ENCODE data around the gene GPR155. TPM values are rescaled to one million over a fixed set of nuclear protein-coding genes. Genes with fewer than 3 reads are reported as not detected.
A peak's percentile ranks its signal among the peaks of the same experiment; 100 is the strongest.

Gene GPR155, protein sequence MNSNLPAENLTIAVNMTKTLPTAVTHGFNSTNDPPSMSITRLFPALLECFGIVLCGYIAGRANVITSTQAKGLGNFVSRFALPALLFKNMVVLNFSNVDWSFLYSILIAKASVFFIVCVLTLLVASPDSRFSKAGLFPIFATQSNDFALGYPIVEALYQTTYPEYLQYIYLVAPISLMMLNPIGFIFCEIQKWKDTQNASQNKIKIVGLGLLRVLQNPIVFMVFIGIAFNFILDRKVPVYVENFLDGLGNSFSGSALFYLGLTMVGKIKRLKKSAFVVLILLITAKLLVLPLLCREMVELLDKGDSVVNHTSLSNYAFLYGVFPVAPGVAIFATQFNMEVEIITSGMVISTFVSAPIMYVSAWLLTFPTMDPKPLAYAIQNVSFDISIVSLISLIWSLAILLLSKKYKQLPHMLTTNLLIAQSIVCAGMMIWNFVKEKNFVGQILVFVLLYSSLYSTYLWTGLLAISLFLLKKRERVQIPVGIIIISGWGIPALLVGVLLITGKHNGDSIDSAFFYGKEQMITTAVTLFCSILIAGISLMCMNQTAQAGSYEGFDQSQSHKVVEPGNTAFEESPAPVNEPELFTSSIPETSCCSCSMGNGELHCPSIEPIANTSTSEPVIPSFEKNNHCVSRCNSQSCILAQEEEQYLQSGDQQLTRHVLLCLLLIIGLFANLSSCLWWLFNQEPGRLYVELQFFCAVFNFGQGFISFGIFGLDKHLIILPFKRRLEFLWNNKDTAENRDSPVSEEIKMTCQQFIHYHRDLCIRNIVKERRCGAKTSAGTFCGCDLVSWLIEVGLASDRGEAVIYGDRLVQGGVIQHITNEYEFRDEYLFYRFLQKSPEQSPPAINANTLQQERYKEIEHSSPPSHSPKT
- 3.7 TPM for polyA plus RNA-seq (ENCODE audit: insufficient read length)

DNA sequence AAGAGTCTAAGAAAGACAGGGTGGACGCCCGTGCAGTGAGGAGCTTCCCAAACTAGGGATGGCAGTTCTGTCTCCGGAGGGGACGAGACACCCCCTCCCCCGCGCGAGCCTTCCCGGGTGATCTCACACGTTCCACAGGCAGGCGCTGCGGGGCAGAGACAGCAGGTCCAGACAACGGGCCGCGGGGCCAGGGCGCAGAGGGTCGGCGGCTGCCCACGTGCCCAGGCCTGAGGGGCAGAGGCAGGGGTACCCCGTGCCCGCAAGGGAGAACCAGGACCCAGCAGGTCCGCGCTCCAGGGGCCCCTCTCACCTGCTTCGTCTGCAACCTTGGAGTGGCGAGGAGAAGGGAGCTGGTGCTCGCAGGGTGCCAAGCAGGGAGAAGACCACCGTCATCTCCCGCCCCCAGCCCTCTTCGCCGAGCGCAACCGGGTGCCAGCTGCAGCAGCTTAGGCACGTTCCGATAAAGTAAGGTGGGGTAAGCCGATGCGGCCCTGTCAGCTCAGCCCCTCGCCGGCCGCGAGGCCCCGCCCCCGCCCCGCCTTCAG, at the start of gene GPR155:
GPR155 (minus strand) TSS at position 467 of the 545 bp plus-strand sequence. CDS start 5,073 bp downstream, outside the sequence.
- DNase-seq: peak; percentile 65

DNA sequence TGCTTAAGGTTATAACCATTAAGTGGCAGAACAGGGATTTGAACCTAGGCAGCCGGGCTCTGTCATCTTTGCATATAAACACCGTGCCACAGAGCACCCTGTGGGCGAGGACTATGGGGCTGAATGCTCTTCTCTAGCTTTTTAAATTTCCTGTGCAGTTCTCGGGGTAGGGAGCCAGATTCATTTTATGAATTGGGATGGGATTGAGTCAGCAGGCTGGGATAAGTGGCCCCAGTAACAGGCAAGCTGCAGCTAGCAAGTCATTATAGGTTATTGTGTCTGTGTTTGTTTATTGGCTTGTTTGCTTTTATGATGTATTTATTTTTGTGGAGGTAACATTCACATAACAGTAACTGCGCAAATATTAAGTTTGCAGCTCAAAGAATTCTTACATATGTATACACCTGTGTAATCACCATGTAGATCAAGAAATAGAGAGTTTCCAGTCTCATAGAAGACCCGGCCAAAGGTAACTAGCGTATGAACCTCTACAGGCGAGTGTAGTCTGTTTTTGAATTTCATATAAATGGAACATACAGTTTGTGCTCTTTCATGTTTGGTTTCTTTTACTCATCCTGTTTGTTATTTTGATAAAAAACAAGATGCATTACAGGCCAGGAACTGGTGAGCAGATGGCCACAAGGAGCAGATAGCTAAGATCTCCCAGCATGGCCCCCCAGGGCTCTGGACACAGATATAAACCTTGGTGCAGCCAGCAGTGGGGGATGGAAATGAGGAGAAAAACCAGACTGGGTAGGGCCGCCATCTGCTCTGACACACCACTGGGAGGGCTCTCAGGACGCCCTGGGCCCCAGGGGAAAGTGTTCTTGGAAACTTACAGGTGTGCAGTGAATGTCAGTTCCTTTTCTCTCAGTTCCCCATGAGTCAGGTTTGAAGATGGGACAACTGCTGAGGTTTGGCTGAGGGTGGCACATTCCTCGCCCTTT, 49.2 kb upstream of the GPR155 start:
- DNase-seq: no peak

DNA sequence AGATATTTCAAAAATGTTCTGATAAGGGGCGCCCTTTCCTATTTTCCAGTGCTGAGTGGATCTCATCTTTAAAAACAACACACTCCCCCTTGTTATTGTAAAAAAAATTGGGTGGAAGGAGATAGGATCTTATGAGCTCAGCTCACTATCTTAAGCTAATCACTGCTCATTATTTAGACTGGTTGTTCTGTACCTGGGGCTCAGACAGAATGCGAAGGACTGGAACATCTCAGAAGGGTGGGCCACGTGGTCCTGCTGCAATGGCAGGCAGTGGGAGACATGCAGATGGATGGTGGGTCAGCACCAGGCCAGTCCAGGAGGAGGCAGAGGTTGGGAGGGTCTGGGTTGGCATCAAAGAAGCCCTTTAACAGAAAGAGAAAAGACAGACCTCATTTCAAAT, 48.3 kb upstream of the GPR155 start:
- DNase-seq: no peak

DNA sequence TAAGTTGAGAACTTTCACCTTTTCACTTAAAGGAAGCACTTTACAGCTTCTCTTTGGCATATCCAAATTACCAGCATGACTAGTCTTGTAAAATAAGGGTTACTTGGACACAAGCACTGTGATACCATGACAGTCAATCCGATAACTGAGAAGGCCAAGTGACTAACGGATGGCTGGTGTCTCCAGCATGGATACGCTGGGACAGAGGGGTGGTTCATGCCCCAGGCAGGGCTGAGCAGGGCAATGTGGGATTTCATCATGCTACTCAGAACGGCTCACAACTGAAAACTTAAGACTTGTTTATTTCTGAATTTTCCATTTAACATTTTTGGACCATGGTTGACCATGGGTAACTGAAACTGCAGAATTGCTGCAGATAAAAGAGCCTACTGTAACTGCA, 43.1 kb upstream of the GPR155 start:
- DNase-seq: no peak

DNA sequence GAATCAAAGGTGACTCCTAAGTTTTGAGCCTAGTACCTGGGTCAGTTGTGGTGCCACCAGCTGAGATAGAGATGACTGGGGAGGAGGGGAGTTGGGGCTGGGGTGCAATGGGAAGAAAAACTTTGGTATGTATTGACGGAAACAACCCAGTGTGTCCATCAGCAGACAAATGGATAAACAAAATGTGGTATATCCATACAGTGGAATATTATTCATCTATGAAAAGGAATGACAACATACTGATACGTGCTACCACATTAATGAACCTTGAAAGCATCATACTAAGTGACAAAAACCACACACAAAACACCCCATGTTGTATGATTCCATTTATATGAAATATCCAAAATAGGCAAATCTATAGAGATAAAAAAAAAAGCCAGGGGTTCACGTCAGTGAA, 41.1 kb upstream of the GPR155 start:
- no peak for DNase-seq

DNA sequence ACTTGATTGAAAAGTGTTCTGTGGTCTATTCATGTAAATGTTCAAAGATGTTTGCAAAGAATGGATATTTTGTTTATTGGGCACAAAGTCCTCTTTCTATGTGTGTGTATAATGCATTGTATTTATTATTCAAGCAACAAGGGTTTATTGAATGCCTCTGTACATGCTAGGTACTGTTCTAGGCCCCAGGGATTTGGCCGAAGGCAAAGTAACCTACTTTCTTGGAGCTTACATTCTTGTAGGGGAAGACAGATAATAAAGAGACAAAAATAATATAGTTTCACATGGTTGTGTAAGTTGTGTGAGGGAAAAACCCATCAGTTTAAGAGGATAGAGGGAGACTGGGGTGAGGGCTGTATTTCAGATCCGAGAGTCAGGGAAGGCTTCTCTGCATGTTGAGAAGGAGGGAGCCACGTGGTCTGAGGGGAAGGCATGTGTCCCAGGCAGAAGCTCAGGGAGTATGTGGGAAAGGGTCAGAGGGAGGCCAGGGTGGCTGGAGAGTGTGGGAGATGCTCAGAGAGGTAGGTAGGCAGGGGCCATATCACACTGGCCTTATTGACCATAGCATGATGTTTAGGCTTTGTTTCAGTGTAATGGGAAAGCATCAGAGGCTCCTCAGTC, 40.4 kb upstream of the GPR155 start:
- no peak for DNase-seq

DNA sequence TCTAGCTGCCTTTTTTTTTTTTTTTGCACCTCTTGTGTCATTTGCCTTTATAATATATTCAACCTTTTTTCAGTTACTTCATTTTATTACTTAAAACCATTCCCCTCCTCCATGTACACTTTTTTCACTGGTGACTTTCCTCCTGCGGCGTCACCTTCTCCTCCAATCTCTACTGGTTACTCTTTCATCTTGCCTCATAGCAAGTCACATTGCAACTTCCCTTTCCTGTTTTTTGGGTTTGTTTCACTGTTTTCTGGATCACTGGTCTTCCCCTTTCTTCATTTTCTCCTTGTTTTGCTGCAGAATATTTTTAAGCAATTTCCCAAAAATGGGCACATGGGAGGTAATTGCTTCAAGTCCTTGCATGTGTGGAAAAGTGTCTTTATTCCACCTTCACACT, 37.7 kb upstream of the GPR155 start:
- no peak for DNase-seq

DNA sequence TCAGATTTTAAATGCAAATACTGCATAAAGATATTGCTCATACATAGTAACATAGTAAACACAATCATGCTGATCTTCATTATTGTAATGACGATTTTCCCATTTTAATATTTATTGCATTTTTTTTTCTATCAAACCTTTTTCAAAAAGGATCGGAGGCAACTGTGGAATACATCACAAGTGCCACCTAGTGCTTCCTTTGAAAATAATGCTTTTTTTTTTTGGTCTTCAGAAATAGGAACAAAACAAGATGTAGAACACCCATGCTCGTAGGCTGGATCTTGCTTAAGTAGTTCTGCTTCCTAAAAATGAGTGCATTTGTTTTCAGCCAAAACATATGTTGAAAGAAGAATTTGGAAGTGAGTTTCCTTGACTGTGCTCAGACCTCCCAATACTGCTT, 35.7 kb upstream of the GPR155 start:
- no peak for DNase-seq

DNA sequence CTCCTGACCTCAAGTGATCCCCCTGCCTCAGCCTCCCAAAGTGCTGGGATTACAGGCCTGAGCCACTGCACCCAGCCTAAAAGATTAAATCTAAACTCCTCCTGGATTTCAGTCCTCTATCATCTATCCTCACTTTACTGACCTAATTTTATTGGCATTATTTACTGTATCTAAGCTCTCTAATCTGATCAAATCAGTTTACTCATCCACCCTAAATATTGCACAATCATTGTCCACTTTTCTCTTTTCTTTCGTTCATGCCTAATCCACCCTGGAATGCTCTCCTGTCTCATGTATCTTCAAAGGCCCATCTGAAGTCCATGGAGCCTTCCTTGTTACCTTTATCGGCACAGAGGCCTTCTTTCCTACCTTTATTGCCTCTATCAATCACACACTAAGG, 31.6 kb upstream of the GPR155 start:
- no peak for DNase-seq

DNA sequence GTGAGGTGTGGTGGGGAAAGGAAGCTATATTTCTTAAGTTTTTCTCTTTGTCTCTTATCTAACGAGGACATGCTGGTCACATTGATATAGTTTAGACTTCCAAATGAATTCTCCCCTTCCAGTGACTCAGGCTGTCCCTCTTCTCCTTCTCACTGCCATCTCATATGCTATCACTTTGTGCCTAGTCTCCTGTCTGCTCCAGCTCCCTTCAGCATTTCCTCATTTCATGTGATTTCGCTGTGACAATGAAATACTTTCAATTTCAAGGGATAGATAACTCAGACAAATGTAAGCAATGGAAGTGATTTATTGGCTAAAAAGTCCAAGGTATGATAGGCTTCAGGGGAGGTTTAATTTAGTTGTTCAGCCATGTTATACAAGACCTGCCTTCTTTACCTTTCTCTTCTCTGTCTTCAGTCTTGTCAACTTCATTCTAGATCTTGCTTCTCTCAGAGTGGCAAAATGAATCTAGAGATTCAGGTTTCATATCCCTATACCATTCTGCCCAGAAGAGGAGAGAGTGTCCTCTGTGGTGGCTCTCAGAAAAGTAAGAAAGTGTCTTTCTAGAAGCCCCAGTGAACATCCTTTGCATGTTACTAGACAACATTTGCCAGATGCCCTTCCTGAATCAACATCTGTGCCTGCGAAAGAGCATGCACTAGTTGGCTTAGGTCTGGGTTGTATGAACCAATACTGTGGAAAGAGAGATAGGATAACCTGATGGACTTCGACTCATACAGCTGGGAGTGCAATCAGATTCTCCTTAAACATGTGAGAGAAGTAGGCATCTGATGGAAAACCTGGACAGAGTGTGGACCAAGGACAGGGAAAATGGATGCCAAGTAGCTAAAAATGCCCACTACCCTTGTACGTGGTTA, 29.9 kb upstream of the GPR155 start:
- no peak for DNase-seq

DNA sequence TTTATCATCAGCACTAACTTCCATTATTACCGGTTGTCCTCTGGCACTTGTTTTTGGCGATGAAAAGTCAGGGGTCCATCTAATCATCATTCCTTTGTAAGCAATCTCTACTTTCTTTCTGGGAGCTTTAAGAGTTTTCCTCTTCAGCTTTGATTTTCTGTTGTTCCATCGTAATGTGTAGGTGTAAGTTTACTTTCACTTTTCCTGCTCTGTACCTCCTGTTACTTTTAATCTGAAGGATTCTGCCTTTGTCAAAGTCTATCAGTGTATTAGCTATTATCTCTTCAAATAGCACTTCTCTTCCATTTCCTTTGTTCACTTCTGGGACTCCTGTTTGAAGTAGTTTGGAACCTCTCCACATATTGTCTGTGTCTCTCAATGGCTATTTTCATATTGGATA, 25.5 kb upstream of the GPR155 start:
- DNase-seq: no peak

DNA sequence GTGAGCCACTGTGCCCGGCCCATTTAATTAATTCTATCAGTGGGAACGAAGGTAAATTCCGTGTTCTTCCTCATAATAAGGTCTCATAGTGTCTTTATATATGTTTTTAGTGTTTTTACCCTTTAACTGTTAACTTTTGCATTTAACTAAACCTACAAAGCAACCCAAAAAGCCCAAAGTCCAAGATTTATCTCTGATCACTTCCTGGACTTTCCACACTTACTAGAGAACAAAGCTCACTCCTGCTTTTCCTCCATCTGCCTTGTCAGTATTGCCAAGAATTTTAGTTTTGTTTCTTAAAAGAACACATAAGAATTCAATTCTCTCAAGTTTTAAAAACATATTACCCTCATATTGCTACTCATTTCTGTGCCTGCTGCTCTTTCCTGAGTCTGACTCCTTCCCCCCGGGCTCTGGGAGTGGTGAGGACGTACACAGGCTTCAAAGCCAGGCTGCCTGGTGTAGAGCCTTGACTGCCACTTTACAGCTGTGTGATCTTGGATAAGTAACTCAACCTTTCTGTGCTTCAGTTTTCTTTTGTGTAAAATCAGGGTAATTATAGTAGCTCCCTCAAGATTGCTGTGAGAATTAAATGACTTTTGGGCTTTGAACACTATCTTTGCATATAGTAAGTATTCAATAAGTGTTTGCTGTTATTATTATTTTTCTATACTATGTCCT, 24.9 kb upstream of the GPR155 start:
- no peak for DNase-seq

DNA sequence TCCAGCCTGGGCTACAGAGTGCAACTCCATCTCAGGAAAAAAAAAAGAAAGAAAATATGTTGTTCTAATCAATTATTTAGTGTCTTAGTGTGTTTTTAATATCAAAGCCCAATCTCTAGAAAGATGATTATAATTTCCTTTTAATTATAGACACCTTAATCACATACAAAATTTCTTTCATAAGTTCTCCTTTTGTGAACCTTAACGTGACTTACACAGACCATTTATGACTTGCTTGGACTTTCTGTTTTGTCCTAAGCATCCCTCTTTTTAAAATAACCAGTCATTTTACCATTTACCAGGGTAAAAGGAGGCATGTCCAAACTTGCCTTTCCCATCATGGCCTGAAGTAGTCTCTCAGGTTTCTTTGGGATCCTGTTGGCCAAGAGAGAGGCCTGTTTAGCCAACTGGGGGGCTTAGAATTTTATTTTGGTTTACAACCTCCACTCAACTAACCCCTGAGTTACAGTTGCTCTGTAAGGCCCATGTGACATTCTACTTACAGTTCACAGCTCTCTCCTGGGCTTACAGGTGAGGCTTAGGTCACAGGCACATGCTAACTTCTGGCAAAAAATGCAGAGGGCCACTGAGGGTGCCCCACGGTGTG, 23.9 kb upstream of the GPR155 start:
- no peak for DNase-seq

DNA sequence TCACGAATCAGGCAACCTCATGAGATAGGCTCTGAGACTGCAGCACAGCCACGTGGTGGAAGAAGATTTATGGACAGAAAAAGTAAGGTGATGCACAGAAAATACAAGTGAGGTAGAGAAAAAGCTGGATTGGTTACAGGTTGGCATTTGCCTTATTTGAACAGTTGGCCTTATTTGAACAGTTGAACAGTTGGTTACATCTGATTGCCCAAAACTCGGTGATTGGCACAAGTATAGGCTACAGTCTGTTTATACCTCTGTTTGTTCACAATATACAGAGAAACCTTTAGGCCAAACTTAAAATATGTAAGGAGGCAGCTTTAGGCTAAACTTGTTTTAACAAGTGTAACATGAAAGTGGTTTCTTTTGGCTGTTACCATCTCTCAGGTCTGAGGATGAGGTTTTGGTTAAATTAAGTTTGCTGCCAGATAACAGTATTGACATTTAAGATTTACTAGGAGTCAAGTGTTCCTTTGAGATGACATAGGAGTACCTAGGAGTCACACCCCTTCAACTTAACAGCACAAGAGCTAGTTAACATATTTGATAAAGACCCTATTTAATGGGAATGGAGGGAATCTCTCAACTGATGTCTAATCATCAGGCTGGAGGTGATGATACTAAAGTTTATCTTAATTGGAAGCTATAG, 16.5 kb upstream of the GPR155 start:
- no peak for DNase-seq

DNA sequence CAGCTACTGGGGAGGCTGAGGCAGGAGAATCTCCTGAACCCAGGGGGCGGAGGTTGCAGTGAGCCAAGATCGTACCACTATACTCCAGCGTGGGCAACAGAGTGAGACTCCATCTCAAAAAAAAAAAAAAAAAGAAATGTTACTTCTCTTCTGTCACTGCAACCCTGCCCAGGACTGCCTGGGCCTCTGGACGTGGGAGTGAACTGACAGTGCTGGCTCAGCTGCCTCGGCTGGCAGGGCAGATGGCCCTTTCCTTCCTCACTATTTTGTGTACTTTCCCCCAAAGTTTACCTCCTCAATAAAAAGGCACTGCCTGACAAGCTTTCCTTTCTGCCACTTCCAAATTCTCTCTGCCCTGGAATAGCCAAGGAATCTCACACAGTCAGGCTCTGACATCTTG, 12.5 kb upstream of the GPR155 start:
- DNase-seq: no peak

DNA sequence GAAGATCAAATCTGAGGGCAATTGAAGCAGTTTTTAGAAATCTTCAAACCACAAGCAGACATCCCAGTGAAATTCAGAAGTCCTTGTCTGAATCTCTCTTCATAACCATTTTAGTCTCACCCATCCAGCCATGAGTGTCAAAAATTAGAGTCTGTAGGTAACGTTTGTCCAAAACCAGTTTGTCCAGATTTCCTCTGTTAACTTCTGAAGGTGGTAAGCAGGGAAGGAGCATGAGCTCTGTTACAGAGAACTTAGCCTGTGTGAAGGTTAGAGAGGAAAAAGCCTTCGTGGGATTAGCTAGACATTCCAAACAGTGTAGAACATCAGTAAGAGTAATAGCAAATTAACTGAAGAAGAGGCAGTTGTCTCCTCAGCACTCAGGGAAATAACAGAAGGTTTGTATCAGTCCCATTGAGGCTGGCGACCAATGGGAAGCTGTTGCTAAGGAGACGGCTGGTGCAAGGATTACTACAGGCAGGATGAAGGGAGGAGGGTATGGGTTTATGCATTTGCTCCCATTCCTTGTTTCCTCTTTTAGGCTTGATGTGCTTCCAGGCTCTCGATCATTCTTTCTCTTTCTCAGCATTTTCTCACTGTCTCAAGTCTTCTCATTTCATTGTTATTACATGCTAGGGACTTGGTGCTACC, 8.7 kb upstream of the GPR155 start:
- no peak for DNase-seq

DNA sequence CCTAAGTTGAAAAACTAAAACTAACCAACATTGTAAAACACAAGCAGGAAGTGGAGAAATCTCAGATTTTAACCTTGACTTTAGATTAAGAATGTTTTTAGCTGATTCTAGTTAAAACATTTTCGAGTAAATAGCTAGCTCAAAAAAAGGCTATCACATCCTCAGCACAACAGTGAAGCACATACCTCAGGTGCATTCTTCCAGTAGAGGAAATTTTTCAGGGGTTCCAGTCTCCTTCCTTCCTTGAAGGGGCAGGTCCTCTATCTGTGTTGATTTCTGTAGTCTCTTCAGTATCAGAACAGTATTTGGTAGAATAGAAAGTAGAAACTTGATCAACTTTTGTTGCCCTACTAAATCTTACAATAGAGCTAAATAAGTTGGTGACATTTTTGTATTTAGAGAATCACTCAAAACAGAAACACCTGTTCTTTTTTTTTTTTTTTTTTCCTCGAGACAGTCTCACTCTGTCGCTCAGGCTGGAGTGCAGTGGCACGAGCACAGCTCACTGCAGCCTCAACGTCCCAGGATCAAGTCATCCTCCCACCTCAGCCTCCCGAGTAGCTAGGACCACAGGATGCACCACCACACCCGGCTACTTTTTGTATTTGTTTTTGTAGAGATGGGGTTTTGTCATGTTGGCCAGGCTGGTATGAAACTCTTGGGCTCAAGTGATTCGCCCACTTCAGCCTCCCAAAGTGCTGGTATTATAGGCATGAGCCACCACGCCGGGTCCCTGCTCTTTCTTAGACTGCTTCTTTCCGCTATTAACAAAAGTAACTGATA, 6.9 kb upstream of the GPR155 start:
- DNase-seq: no peak

DNA sequence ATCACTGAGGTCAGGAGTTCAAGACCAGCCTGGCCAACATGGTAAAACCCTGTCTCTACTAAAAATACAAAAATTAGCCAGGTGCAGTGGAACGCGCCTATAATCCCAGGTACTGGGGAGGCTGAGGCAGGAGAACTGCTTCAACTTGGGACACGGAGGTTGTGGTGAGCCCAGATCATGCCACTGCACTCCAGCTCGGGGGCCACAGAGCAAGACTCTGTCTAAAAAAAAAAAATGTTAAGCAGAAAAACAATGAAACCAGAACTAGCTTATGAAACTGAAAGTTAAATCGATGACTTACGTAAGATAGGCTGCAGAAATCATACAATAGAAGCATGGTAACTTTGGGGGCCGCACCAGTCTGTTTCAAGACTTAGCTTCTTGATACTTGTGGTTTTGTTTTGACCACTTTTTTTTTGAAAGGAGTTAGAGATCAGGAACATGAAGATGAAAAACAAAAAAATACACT, 6.2 kb upstream of the GPR155 start:
- DNase-seq: no peak
